Stimulated activated naive CD4-positive, alpha-beta T cell (primary cell): ENCODE data around the gene TNXB.
"Not testable (repeated sequence)": the region's sequence is repeated elsewhere in the genome, so short reads cannot be mapped to it uniquely, and the experiment has no call there.

Source experiments
- DNase-seq, 6 experiments: peaks; one replicate each; lab custom pipeline; 2025; lab: John Stamatoyannopoulos, UW

The TNXB gene

DNA sequence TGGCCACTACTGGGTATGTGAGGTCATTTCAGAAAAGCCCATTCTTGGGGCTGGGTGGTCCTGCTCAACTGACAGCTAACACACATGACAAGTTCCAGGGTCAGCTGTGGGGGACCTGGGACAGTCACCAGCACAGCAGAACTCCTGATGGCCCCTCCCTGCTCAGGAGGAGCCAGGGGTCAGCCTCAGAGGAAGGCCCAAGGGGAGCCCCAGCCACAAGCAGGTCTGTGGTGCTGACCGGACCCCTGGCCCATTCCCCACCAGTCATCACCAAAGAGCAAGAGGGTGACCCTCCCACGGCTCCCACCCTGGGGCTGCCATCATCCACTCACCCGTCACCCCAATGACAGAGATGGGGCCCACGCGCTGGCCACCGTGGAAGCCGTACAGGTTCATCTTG lies 52.9 kb downstream of the TNXB start:
- no peak for DNase-seq

DNA sequence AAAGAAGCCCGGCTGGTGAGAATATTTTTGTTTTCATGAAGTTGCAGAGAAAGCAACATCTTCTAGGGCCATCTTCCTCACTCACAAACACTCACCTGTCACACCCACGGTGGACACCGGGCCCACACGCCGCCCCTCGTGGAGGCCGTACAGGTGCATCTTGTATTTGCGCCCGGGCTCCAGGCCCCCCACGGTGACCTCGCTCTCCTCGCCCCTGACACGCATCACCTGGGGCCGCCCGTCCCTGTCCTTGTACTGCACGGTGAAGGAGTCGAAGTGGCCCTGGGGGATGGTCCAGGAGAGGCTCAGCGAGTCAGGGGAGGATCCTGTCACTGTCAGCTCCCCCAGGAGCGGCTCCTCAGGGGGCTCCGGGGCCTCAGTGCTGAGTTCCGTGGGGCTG lies 53.4 kb downstream of the TNXB start:
- DNase-seq = not testable (repeated sequence)

DNA sequence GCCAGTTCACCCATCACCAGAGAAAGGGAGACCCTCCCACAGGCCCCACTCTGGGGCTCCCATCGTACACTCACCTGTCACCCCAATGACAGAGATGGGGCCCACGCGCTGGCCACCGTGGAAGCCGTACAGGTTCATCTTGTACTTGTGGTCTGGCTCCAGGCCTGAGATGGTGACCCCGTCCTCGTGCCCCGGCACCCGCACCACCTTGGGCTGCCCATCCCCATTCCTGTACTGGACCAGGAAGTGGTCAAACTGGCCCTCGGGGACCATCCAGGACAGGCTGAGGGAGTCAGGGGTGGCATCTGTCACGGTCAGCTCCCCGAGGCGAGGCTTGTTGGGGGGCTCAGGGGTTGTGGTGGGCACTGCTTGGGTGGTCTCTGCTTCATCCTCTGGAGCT lies 55.8 kb downstream of the TNXB start:
- not testable (repeated sequence) for DNase-seq

DNA sequence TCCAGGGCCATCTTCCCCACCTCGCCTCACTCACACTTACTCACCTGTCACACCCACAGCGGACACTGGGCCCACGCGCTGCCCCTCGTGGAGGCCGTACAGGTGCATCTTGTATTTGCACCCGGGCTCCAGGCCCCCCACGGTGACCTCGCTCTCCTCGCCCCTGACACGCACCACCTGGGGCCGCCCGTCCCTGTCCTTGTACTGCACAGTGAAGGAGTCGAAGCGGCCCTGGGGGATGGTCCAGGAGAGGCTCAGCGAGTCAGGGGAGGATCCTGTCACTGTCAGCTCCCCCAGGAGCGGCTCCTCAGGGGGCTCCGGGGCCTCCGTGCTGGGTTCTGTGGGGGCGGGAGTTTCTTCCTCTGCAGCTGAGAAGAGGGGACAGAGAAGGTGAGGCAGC lies 56.5 kb downstream of the TNXB start:
- not testable (repeated sequence) for DNase-seq

DNA sequence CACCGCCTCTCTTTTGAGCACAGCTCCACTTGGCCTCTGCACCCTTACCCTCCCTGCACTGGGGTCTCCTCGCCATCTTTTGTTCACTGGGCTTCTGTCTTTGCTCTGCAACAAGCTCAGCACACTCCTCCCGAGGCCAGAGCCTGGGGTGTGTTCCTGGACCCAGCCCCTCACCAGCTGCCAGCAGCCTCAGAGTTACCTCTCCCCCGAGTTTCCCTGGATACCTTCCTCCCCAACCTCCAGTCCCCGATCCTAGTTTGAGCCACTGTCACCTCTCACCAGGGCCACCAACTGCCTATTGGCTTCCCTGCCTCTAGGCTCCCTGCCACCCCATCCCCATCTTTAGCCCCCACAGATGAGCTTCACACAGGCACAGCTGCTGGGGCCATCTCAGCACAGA lies 58.6 kb downstream of the TNXB start:
- DNase-seq = no peak

DNA sequence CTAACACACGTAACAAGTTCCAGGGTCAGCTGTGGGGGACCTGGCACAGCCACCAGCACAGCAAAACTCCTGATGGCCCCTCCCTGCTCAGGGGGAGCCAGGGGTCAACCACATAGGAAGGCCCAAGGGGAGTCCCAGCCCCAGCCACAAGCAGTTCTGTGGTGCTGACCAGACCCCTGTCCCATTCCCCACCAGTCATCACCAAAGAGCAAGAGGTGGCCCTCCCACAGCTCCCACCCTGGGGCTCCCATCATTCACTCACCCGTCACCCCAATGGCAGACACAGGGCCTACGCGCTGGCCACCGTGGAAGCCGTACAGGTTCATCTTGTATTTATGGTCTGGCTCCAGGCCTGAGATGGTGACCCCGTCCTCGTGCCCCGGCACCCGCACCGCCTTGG lies 59.4 kb downstream of the TNXB start:
- not testable (repeated sequence) for DNase-seq

DNA sequence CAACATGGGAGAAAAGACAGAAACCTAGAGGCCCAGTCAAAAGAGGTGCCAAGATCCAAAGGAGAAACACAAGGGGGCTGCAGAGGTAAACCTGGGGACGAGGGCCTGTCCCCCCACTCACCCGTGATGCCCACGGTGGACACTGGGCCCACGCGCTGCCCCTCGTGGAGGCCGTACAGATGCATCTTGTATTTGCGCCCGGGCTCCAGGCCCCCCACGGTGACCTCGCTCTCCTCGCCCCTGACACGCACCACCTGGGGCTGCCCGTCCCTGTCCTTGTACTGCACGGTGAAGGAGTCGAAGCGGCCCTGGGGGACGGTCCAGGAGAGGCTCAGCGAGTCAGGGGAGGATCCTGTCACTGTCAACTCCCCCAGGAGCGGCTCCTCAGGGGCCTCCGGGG lies 60.0 kb downstream of the TNXB start:
- DNase-seq = not testable (repeated sequence)

DNA sequence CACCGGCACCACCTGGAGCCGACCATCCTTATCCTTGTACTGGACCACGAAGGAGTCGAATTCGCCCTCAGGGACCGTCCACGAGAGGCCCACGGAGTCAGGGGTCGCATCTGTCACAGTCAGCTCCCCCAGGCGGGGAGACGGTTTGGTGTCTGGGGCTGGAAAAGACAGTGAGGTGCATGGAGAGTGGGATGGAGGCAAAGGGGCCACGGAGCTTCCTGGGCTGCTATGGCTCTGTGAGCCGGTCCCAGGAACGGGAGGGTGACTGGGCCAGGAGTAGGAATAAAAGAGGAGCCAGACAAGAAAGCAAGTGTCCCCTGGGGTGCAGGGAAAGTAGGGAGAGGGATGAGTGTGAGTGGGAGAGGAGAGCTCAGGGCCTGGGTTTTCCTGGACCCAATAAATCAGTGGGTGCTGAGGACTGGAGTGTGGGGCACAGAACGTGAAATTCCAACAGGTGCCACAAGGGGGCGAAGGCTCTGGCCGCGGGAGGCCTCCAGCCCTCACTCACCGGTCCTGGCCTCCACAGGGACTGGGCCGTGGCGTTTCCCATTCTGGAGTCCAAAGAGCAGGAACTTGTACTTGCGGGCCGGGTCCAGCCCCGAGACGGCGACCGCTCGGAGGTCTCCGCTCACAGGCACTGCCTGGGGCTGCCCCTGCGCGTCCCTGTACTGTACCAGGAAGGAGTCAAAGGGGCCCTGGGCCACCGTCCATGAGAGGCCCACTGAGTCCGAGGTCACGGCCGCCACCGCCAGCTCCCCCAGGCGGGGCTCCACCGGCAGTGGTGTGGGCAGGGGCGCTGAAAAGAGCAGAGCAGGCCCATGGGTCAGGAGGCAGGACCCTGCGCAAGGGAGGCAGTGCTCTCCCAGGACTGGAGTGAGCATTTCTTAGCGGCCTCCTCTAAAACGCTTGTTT lies 61.0 kb downstream of the TNXB start:
- DNase-seq = peak in 5 of 6 experiments; percentile 13 to 69 (median 51)

DNA sequence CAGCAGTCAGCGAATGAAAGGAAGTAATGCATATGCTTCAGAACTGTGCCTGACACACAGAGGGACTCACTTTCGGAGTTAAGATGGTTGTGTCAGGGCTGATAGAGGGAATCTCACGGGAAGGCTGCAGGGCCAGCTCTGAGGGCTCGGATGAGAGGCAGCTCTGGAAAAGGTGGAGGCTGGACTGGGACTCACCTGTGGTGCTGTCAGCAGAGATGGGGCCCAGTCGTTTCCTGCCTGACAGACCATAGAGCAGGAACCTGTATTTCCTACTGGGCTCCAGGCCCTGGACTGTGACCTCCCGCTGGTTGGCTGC lies 61.6 kb downstream of the TNXB start:
- no peak for DNase-seq

DNA sequence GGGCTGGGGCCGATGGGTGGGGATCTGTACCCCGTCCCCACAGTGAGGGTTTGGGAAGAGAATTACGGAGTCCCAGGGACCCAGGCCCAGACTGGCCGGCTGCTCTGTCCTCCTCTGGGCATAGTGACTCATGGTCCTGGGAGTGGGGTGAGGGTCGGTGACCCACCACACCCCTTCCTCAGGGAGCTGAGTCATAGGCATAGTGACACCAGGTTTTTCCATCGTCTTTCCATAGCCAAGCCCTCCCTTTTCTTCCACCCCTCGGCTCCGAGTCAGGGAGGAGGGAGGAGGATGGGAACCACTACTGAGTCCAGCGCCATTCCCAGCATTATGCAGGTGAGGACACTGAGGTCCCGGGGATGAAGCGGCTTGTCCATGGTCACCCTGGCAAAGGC lies 62.1 kb downstream of the TNXB start:
- no peak for DNase-seq

DNA sequence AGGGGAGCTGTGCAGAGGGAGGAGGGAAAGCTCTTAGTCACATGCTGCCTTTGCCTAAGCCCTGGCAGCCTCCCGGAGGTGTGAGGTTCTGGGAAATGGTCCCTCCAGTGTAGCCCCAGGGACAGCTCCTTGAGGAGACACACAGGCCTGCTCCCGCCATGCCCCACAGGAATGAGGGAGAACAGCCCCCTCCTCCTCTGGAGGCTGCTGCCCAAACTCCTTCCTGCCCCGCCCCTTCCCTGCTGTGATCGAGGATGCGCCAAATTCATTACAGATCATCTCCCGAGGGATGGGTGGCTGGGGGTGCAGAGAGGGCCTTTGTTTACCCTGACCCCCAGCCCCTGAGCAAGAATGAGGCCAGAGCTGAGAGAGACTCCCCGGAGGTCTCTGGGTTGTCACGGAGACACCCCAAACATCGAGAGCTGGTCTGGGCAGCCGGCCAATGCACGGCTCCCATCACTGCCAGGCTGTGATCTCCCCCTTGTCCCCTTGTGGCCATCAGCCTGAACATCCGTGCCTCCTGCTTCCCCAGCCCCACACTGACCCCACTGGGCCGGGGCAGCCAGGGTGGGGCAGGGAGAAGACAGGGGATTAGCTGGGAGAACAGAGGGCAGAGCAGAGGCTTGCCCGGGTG lies 62.6 kb downstream of the TNXB start:
- no peak for DNase-seq

DNA sequence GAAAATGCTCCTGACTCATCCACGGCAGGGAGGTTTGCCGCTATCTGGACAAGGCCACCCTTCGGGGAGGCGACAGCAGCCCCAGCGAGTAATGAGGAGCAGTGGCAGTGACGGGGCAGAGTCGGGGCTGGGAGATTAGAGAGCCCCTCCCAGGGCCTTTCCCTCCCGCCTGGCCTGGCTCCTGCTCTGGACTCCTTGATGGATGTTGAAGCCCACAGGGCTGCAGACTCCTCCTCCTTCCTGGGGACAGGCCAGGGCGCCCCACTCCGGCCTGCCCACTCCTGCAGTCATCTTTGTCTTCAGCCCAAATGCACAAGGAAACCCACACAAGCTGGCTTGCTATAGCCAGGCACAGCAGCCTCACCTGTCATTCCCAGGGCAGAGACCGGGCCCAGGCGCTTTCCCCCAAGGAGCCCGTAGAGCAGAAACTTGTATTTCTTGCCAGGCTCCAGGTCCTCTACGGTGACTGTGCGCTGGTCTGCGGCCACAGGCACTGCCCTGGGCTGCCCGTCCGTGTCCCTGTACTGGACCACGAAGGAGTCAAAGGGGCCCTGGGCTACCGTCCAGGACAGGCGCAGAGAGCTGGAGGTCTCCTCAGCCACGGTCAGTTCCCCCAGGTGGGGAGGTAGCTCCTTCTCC lies 63.2 kb downstream of the TNXB start:
- DNase-seq = no peak

DNA sequence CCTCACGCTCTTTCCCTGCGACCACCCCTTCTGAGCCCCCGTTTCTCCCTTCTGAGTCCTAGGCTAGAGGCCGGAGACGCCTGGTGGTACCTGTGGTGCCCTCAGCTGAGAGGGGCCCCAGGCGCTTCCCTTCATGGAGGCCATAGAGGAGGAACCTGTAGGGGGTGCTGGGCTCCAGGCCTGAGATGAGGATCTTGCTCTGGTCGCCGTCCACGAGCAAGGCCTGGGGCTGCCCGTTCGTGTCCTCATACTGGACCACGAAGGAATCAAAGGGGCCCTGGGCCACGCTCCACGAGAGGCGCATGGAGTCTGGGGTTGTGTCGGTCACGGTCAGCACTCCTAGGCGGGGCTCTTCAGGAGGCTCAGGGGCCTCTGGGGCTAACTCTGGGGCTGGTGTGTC lies 64.2 kb downstream of the TNXB start:
- not testable (repeated sequence) for DNase-seq

DNA sequence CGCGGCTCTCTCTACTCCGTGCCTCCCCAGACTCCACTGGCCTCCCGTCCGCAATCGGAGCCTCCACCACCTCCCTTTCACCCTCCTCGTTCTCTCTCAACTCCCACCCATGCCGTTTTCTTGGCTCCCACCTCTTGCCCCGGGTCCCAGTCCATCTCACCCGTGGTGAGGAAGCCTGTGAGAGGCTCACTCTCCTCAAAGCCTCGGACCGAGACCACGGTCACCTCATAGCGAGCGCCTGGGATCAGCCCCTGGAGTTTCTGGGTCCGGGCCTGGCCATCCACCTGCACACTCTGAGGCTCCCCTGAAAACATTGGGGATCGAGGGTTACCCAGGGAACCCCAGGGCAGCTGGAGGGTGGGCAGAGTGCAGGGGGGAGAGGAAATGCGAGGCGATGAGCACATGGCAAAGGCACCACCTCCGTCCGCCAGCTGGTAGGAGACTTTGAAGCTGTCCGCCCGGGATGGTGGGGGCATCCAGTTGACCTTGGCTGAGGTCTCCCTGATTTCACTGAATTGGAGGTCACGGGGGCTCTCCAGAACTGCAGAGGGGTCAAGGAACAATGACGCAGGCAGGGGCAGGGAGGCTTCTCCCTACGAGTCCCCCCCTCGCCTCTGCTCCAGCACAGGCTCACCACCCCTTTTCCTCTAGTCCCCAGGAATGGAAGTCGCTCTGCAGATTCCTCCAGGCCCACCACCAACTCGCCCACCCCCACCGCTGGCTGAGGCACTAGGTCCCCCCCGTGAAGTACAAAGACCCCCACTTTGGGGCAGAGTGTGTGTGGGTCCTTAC lies 65.4 kb downstream of the TNXB start:
- DNase-seq = not testable (repeated sequence)

DNA sequence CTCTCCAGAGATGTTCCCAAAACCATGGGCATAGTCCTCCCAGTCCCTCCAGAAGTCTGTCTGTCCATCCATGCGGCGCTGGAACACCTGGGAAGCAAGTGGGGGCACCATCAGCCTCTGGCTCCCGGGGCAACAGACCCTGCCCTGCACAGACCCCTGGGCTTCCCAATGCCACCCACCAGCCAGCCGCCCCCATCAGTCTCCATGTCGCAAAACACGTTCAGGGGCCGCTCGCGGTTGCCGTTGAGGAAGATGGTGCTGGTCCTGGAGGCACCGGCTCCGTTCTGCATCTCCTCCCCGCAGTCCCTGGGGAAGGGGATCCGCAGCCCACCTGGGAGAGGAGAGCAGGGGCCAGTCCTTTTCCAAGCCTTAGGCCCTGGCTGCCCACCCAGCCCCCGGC lies 66.9 kb downstream of the TNXB start:
- DNase-seq = not testable (repeated sequence)

DNA sequence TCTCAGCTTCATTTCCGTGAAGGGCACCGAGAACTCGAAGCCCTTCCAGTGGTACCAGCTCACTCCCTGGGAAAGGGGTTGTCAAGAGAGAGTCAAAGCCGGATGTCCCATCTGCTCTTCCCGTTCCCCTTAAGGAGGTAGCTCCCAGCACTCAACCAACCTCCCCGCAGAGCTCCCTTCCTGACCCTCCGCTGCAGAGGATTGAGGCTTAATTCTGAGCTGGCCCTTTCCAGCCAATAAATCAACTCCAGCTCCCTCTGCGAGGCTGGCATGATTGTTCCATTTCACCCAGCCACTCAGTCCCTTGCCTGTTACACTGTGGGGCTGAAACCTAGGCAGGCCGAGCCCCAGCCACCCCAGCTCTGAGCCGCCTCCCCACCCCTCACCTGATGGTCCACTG lies 67.8 kb downstream of the TNXB start:
- DNase-seq = not testable (repeated sequence)

DNA sequence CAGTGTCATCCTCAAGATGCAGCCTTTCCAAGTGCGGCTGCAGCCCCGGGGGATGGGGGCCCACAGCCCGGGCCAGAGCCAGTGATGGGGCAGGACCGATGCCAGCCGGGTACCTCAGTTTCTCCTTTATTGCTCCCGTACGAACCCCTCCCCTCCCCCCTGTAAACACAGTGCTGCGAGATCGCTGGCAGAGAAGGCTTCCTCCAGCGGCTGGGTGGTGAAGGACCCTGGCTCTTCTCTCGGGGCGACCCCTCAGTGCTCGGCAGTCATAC lies 68.2 kb downstream of the TNXB start:
- DNase-seq = not testable (repeated sequence)

DNA sequence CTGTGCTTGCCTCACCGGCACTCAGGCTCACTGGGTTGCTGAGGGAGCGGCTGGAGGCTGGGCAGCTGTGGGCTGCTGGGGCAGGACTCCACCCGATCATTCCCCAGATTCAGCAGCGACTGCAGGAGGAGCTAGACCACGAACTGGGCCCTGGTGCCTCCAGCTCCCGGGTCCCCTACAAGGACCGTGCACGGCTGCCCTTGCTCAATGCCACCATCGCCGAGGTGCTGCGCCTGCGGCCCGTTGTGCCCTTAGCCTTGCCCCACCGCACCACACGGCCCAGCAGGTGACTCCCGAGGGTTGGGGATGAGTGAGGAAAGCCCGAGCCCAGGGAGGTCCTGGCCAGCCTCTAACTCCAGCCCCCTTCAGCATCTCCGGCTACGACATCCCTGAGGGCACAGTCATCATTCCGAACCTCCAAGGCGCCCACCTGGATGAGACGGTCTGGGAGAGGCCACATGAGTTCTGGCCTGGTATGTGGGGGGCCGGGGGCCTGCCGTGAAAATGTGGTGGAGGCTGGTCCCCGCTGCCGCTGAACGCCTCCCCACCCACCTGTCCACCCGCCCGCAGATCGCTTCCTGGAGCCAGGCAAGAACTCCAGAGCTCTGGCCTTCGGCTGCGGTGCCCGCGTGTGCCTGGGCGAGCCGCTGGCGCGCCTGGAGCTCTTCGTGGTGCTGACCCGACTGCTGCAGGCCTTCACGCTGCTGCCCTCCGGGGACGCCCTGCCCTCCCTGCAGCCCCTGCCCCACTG lies 68.7 kb downstream of the TNXB start:
- DNase-seq = not testable (repeated sequence)

DNA sequence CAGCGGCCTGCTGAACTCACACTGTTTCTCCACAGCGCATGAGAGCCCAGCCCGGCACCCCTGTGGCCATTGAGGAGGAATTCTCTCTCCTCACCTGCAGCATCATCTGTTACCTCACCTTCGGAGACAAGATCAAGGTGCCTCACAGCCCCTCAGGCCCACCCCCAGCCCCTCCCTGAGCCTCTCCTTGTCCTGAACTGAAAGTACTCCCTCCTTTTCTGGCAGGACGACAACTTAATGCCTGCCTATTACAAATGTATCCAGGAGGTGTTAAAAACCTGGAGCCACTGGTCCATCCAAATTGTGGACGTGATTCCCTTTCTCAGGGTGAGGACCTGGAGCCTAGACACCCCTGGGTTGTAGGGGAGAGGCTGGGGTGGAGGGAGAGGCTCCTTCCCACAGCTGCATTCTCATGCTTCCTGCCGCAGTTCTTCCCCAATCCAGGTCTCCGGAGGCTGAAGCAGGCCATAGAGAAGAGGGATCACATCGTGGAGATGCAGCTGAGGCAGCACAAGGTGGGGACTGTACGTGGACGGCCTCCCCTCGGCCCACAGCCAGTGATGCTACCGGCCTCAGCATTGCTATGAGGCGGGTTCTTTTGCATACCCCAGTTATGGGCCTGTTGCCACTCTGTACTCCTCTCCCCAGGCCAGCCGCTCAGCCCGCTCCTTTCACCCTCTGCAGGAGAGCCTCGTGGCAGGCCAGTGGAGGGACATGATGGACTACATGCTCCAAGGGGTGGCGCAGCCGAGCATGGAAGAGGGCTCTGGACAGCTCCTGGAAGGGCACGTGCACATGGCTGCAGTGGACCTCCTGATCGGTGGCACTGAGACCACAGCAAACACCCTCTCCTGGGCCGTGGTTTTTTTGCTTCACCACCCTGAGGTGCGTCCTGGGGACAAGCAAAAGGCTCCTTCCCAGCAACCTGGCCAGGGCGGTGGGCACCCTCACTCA lies 69.5 kb downstream of the TNXB start:
- not testable (repeated sequence) for DNase-seq

DNA sequence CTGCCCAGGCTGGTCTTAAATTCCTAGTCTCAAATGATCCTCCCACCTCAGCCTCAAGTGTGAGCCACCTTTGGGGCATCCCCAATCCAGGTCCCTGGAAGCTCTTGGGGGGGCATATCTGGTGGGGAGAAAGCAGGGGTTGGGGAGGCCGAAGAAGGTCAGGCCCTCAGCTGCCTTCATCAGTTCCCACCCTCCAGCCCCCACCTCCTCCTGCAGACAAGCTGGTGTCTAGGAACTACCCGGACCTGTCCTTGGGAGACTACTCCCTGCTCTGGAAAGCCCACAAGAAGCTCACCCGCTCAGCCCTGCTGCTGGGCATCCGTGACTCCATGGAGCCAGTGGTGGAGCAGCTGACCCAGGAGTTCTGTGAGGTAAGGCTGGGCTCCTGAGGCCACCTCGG lies 70.3 kb downstream of the TNXB start:
- not testable (repeated sequence) for DNase-seq
